Tibial nerve (tissue), 3 donors: ENCODE measurements around the gene CCDC60.

Source experiments
- CTCF ChIP-seq, 5 experiments: fragments of 200-600 bp in 3 of 5; fragments of 450-650 bp in 2 of 5; sonication (generic) in 3 of 5; IDR thresholded peaks; one replicate each; pipeline ENCODE4 v1.5.1; 2016 to 2019; ENCODE audit warnings: antibody characterized with exemption in 5 of 5, mild to moderate bottlenecking in 3 of 5, moderate library complexity in 2 of 5
- POLR2A ChIP-seq, 2 donors: fragments of 450-650 bp; IDR thresholded peaks; one replicate each; pipeline ENCODE4 v1.6.1; 2017; ENCODE audit warnings: antibody characterized with exemption in 2 of 2, mild to moderate bottlenecking in 2 of 2, moderate library complexity in 2 of 2

- TF ChIP-seq CTCF (IDR thresholded peaks at IDR 0.05) (no peak), POLR2A (IDR thresholded peaks at IDR 0.05) (no peak)
These were observed 114.1 kb downstream of the CCDC60 start for GRCh38 chr12:119448611-119449131.
